GM21423 (cell line): ENCODE data around the gene ADARB1.

Source experiments
- ATAC-seq: cut with Tn5 transposase; IDR thresholded peaks from one replicate; pipeline ENCODE4 v1.9.1; 2021; ENCODE audit warnings: mild to moderate bottlenecking, moderate library complexity; ENCODE audit not compliant: unreplicated experiment

ADARB1 gene

DNA sequence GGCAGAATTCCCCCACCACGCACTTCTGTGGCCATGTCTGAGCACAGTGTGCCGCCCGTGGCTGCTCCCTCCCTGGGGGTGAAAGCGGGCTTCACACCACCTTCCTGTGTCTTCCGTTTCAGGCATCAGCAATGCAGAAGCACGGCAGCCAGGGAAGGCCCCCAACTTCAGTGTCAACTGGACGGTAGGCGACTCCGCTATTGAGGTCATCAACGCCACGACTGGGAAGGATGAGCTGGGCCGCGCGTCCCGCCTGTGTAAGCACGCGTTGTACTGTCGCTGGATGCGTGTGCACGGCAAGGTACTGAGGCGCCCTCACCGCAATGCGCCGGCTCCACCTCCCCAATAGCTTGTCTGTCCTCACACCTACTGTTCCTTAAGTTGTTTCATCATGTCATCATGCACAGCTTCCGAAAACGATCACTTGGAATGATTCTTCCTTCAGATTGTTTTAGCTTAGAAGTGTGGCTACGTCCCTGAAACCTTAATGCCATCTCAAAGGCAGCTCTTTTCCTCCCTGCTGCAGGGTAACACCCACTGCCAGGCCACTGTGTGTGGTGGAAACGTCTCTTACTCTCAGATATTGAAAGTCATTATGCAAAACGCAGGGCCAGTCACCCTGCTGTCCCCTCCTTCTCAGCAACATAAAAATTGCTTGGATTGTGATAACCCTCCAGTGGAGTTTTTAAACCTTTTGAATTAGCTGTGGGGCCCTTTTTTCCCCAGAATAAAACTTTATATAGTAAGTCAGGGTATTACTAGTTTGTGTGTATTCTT lies 146.5 kb downstream of the ADARB1 start:
- ATAC-seq, result no peak

GRCh38 chr21:45222001-45222400 lies 147.6 kb downstream of the ADARB1 start:
- no peak for ATAC-seq

GRCh38 chr21:45223236-45224185 lies 149.1 kb downstream of the ADARB1 start:
- no peak for ATAC-seq

- no peak for ATAC-seq
Observed at GRCh38 chr21:45224189-45224938, 150.0 kb downstream of the ADARB1 start.

DNA sequence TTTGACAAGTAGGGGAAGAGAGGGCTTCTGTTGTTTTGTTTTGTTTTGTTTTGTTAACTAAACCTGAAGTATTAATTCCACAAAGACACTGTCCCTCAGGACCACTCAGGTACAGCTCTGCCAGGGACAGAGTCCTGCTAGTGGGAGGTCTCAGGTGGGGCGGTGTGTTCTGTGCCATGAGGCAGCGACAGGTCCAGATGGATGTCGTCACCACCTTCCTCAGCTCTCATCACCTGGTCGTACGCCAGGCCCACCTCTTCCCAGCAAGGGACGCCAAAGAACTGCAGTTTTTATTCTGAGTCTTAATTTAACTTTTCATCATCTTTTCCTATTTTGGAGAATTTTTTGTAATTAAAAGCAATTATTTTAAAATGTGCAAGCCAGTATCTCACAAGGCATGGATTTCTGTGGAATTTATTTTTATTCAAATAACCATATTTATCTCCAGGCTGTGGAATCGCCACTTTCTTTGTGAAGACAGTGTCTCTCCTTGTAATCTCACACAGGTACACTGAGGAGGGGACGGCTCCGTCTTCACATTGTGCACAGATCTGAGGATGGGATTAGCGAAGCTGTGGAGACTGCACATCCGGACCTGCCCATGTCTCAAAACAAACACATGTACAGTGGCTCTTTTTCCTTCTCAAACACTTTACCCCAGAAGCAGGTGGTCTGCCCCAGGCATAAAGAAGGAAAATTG lies 150.8 kb downstream of the ADARB1 start:
- no peak for ATAC-seq

DNA sequence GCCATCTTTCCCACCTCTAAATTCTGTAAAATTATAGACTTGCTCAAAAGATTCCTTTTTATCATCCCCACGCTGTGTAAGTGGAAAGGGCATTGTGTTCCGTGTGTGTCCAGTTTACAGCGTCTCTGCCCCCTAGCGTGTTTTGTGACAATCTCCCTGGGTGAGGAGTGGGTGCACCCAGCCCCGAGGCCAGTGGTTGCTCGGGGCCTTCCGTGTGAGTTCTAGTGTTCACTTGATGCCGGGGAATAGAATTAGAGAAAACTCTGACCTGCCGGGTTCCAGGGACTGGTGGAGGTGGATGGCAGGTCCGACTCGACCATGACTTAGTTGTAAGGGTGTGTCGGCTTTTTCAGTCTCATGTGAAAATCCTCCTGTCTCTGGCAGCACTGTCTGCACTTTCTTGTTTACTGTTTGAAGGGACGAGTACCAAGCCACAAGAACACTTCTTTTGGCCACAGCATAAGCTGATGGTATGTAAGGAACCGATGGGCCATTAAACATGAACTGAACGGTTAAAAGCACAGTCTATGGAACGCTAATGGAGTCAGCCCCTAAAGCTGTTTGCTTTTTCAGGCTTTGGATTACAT lies 151.5 kb downstream of the ADARB1 start:
- ATAC-seq, result no peak

DNA sequence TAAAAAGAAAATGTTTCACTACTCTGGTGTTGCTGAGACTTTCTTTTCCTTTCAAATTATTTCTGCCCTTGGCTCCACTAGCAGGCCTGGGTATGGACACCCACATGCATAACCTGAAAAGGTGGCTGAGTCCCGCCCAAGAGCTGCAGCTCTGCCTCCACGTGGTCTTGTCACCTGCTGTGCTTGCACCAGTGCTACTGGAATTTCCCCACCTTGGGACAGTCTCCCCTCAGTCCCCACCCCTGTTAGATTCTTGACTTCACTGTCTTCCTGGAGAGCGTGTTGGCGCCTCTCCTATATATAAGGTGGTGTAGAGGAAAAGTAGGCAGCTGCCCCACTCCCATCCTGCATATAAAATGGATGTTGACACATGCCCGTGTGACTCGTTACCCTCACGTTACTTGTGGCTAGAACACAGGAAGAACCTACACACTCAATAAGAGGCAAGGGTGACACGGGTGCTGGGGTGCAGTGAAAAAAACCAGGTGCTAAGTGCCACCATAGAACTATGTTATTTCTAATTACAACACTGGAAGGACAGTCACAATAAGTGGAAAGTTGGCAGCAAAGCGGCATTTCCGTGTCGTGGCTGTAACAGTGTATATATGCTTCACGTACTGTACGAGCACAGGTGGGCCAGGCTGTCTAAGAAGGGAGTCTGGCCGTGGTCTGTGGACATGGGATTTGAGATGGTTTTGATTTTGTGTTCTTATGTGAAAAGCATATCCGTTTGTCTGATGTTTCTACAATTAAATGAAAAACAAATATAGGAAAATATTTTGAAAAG lies 152.4 kb downstream of the ADARB1 start:
- no peak for ATAC-seq

GRCh38 chr21:45227735-45228134 lies 153.4 kb downstream of the ADARB1 start:
- no peak for ATAC-seq

- no peak for ATAC-seq
Observed at GRCh38 chr21:45228171-45228641, 153.8 kb downstream of the ADARB1 start.

GRCh38 chr21:45228656-45229240 lies 154.4 kb downstream of the ADARB1 start:
- ATAC-seq, result no peak

DNA sequence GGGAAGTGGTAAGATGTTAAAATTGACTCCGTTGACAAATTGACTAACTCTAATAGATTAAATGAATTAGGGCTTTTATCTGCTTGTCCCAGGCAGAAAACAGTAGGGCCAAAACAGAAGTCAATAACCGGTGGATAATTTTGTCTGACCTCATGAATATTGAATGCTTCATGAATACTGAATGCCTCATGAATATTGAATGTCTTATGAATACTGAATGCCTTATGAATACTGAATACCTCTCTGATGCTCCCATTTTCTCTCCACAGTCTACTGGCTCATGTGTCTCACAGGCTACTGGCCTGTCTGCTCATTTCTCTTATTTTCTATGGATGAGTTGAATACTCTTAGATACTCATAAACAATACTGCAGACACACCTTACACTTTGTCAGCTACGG lies 157.3 kb downstream of the ADARB1 start:
- no peak for ATAC-seq

- no peak for ATAC-seq
Observed at GRCh38 chr21:45234127-45234526, 159.7 kb downstream of the ADARB1 start.

- no peak for ATAC-seq
Observed at GRCh38 chr21:45234965-45235364, 160.6 kb downstream of the ADARB1 start.

DNA sequence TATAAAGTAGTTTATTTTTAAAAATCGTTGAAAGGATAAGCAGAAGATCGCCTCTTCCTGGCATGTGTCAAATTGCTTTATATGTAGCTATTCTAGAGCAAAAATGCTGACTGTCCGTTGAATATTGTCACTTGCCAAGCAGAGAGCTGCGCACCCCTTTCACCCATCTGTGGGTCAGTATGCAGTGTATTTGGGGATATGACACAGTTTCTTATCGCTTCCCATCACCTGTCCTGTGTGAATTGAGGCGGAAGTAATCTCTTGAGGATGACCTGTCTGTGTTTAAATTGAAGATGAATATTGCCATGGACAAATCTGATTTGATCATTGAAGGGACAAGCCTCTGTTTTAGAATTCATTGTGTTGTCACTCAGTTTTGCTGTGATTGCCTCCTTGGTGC lies 161.1 kb downstream of the ADARB1 start:
- ATAC-seq, result no peak

- no peak for ATAC-seq
Observed at GRCh38 chr21:45236481-45236880, 162.1 kb downstream of the ADARB1 start.

DNA sequence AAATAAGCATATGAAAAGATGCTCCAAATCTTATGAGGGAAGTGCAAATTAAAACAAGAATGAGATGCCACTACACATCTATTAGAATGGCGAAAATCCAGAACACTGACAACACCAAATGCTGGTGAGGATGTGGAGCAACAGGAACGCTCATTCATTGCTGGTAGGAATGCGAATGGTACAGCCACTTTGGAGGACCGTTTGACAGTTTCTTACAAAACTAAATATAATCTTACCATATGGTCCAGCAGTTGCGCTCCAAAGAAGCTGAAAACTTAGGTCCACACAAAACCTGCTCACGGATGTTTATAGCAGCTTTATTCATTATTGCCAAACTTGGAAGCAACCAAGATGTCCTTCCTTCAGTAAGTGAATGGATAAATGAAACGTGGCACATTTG lies 163.0 kb downstream of the ADARB1 start:
- no peak for ATAC-seq

DNA sequence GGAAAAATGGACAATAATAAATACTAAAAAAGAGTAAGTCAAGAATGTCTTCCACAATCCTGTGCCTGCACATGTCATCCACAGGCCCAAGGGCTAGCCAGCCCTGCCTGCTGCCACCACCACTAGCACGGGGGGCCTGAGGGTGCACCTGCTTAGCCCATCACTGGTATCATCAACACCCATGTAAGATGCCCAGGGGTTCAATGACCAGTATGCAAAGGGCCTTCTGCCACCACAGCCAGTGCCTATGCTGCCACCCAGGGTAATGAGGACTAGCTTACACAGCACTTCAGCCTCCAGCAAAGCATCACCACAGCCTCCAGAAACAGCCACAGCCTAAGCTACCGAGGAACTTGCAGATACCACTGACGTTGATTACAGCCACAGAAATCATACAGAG lies 167.0 kb downstream of the ADARB1 start:
- no peak for ATAC-seq

DNA sequence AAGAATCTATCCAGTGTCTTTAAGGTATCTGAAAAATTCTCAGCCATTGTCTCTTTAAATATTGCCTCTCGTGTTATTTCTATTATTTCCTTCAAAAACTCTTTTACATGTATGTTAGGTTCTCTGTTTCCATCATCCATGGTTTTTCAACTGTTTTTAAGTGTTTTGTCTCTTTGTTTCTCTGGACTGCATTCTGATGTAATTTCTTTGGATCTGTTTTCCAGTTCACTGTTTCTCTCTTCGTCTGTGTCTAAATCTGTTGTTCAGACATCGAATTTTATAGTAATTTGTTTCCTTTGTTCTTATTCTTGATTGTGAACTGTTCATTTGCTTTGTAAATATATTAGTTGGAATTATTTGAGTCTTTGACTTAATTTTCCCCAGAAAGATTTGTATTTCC lies 169.2 kb downstream of the ADARB1 start:
- ATAC-seq, result no peak

DNA sequence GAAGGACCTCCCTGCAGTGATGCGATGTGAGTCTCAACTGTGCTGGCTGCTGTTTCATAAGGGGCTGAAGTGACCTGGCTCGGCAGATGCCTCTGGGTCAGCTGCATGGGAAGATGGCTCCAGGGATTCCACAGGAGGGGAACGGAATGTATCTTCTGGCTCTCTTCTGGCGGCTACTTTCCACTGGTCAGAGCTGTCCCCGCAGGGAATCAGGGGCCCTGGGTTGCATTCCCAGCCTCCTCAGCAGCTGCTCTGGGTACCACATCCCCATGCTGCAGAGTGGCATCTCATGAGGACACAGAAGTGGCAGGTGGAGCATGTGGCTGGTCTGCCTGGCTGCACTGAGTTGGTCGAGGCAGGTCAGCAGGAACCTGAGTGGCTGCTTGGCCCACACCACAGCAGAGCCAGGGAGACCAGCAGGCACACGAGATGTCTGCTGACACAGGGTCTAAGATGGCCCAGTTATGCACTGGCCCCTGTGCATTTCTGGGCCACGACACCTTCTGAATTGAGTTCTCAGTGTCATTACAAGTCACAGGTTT lies 170.5 kb downstream of the ADARB1 start:
- no peak for ATAC-seq
